Endothelial cell of hepatic sinusoid (primary cell): Measurements from ENCODE around the gene NKAIN2.
"Not testable (repeated sequence)": the region's sequence is repeated elsewhere in the genome, so short reads cannot be mapped to it uniquely, and the experiment has no call there.

ENCODE experiments used
- in situ Hi-C: cut with HindIII; loops from 2 replicates; pipeline ENCODE4 v1.10.0; 2017; ENCODE audit warnings: low sequenced_read_pairs

Gene NKAIN2

GRCh38 chr6:124659427-124659826 lies 855.8 kb downstream of the NKAIN2 start:
- in situ Hi-C loops = no loop called here

GRCh38 chr6:124660185-124660584 lies 856.5 kb downstream of the NKAIN2 start:
- in situ Hi-C loops = no loop called here

DNA sequence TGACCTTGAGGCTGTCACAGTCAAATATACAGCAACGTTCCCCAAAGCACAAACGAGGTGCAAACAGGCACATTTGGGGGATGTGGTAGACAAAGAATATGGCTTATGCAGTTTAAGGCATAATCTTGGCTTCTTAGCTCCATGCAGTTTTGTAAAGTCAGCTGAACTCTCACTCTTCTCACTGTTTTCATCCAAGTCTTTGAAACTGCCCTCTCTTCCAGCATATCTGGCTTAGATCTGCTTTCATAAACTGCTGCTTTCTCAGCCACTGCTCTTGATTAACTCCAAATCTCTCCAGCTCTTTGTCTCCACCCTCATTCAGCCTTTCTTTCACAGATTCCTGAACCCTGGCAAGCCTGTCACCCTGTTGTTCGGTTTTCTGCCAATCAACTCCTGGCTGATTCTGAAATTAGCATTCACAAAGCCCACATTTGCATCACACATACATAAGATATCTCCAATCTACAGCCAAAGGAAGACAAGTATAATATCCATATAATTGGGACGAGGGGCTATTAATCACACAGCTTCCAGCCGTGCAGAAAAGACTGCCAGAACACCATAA lies 857.5 kb downstream of the NKAIN2 start:
- in situ Hi-C loops = no loop called here

- in situ Hi-C loops = no loop called here
Measured at GRCh38 chr6:124668028-124668427, 864.4 kb downstream of the NKAIN2 start.

DNA sequence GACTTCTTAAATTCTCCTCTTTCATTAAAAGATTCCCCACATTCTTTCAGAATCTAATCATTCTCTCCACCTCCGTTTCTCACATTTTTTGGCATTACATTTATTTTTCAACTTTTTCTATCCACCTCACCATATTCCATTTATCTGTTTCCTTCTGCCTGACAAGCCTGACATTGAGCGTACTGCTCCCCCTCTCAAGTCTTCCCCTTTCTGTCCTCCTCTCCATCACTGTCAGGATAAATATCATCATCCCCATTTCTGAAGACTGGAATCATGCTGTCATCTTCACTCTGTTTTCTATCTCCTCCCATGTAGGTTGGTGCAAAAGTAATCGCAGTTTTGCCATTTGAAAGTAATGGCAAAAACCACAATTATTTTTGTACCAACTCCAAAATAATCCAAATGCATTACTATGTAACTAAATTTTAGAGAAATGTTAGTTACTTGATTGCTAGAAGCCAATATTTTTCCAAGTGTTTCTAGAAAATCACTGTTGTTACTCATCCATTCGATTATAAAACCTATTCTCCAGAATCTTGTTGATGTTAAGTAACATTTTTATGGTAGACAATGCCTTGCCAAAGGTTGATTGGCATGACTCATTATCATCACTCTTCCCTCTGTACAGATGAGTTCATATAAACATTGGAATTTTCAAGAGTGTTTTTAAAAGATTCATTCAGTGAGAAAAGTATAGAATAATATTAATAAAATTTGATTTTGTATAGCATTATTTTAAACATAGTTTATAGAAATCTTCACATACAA lies 866.2 kb downstream of the NKAIN2 start:
- in situ Hi-C loops = no loop called here

- in situ Hi-C loops = no loop called here
Measured at GRCh38 chr6:124670801-124671200, 867.1 kb downstream of the NKAIN2 start.

GRCh38 chr6:124671324-124671723 lies 867.7 kb downstream of the NKAIN2 start:
- in situ Hi-C loops = no loop called here

DNA sequence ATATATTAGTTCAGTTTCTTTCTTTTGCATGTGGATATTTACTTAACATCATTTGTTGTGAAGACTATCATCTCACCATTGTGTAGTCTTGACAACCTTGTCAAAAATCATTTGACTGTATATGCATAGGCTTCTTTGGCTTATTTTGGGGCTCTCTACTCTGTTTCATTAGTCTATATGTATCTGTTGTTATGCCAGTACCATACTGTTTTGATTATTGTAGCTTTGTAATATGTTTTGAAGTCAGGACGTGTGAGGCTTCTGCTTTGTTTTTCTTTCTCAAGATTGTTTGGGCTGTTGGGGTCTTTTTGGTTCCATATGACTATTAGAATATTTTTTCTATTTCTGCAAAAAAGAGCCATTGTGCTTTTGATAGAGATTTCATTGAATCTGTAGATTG lies 870.4 kb downstream of the NKAIN2 start:
- in situ Hi-C loops = no loop called here

GRCh38 chr6:124676033-124676432 lies 872.4 kb downstream of the NKAIN2 start:
- in situ Hi-C loops = no loop called here

DNA sequence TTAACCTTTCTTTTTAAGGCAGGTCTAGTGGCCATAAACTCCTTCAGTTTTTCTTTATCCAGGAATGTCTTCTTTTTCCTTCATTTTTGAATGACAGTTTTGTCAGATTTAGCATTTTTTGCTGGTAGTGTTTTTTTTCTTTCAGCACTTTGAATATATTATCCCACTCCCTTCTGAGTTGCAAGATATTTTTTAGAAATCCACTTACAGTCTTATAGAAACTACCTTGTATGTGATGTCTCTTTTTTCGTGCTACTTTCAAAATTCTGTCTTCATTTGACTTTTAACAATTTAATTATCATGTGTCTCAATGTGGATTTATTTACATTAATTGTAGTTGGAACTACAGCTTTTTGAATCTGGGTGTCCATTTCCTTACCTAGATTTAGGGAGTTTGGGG lies 874.2 kb downstream of the NKAIN2 start:
- in situ Hi-C loops = no loop called here

DNA sequence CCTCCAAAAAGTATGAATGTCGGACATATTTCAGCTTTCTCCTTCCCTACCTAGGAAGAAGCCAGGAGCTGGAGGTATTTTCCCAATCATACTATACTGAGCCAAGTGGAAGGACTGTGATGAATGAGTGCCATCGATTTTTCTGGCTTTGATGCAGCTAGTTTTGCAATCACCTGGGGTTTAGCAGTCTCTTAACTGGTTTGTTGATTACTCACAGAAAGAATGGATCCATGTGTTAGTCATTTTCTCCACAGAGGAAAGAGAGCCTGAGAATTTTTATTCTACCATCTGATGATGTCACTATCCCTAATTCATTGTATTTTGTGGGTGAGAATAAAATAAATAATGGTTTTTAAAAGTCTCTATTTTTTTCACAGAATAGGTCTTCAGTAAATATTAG lies 875.7 kb downstream of the NKAIN2 start:
- in situ Hi-C loops = no loop called here

DNA sequence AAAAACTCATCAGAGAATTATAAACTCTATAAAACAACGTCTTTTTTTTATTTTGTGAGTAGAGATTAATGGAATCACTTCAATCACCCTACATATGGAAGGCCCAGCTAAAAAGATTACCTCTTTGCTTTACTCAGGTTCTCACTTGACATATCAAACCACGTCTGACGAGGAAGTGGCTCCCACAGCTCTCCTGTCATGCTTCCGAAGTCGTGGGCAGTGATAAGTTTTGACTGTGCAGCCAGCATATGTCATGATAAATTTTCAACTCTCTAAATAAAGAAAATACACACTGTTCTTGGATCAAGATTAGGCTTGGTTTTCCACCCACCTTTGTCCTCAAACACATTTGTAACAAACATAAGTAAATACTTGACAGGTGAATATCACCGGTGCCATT lies 879.1 kb downstream of the NKAIN2 start:
- in situ Hi-C loops = no loop called here

DNA sequence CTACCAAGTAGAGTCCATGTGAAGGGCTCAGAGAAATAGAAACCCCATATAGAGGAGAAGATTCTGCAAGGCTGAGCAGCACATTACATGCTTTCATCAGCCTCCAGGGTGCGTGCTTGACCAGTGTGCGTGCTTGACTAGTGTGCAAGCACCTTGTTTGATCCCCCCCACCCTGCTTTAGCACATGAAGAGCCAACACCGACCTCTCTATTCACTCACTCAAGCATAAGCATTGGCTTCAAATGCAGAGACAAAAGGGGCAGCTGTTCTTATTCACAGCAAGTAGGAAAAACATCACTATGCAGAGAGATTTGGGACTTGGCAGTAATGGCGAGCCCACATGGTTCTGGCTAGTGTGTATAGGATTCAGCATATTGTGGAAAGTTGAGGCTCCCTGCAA lies 879.8 kb downstream of the NKAIN2 start:
- in situ Hi-C loops = no loop called here

GRCh38 chr6:124684621-124685020 lies 881.0 kb downstream of the NKAIN2 start:
- in situ Hi-C loops = no loop called here

GRCh38 chr6:124688369-124688768 lies 884.7 kb downstream of the NKAIN2 start:
- in situ Hi-C loops = no loop called here

DNA sequence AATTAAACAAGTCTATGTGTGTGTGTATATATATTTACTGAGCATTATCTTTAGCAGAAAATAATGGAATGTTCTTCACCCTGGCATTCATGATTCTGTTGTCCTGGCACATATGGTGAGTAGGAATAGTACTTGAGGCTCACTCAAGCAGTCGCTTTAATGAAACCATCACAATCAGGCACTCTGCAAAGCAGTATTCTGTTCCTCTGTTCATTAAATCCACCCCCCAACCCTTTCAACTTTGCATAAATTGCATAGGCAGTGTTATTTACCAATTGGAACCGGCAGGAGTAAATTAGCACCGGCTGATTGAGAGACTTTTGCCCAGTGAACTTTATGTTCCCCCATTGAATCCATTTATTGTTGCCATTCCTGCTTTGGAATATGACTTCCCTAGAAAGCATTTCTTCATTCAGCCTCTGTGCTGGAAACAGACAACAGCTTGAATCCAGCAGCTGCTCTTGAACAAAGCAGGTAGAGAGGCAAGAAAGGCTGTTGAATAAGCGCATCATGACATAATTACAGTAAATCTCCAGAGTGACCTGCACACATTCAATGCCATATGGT lies 890.6 kb downstream of the NKAIN2 start:
- in situ Hi-C loops = no loop called here

DNA sequence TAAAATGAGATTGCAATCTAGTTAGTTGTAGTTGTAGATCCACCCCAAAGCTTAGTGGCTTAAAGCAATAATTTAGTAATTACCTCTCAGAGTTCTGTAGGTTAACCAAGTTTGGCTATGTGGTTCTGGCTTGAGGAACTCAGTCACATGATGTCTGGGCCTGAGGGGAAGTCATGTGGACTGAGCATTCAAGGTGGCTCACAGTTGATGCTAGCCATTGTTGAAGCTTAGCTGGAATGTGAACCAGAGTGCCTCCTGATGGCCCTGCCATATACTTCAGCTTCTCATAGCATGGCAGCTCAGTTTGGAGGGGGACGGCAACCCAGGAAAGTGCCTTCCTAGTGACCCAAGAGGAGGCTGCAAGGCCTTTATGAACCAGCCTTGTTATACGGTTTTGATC lies 895.4 kb downstream of the NKAIN2 start:
- in situ Hi-C loops = no loop called here

DNA sequence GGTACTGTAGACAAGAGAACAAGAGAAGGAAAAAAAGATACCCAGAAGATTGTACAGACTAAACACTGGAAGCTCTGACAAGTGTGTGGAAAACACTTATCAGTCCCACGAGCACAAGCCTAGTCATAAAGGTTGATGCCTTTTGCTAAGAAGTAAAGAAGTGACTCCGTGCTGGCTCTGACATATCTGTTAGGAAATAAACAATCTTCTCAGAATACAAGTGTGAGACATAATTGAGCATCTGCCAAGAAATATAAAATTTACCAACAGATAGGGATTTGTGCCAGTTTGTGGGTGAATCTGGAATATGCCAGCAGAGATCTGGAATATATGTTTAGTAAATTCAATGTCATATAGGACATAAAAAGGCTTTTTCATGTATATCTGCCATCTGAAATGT lies 899.9 kb downstream of the NKAIN2 start:
- in situ Hi-C loops = no loop called here

DNA sequence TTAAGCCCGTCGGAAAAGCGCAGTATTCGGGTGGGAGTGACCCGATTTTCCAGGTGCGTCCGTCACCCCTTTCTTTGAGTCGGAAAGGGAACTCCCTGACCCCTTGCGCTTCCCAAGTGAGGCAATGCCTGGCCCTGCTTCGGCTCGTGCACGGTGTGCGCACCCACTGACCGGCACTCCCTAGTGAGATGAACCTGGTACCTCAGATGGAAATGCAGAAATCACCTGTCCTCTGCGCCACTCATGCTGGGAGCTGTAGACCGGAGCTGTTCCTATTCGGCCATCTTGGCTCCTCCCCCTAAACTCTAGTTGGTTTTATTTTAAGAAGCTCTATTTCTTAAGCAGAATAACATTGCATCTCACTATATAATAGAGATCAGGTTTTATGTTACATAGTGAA lies 908.9 kb downstream of the NKAIN2 start:
- in situ Hi-C loops = not testable (repeated sequence)

DNA sequence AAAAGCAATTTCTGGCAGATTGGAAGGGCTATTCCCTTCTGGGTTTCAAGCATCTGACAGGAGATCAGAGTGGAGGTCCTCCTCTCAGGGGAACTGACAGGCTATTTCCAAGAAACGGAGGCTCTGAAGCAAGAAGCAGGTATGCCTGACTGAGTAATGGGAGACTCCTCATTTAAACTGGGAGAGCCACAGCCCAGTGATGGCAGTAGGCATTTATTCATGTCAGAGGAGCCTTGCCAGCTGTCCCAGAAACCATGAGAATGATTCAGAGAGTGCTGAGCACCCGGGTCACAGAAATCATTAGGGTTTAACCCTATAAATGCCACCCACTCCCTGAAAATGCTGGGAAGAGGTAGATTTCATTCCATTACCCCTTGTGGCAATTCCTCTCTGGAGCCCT lies 911.1 kb downstream of the NKAIN2 start:
- in situ Hi-C loops = no loop called here

GRCh38 chr6:124719913-124720312 lies 916.2 kb downstream of the NKAIN2 start:
- in situ Hi-C loops = no loop called here

- in situ Hi-C loops = no loop called here
Measured at GRCh38 chr6:124721331-124721730, 917.7 kb downstream of the NKAIN2 start.
